NCI-H2227 treated with DMSO at 0.1 percent for 48 hours (cell line): ENCODE data around the gene ZNF423.
A peak's percentile ranks its signal among the peaks of the same experiment; 100 is the strongest.

Experiments used
- DNase-seq: peaks from one replicate; lab custom pipeline; 2025; lab: John Stamatoyannopoulos, UW

The ZNF423 gene

GRCh38 chr16:49622421-49623402 is 233.2 kb downstream of the ZNF423 start:
- DNase-seq = no peak

GRCh38 chr16:49622084-49622390 is 233.9 kb downstream of the ZNF423 start:
- no peak for DNase-seq

DNA sequence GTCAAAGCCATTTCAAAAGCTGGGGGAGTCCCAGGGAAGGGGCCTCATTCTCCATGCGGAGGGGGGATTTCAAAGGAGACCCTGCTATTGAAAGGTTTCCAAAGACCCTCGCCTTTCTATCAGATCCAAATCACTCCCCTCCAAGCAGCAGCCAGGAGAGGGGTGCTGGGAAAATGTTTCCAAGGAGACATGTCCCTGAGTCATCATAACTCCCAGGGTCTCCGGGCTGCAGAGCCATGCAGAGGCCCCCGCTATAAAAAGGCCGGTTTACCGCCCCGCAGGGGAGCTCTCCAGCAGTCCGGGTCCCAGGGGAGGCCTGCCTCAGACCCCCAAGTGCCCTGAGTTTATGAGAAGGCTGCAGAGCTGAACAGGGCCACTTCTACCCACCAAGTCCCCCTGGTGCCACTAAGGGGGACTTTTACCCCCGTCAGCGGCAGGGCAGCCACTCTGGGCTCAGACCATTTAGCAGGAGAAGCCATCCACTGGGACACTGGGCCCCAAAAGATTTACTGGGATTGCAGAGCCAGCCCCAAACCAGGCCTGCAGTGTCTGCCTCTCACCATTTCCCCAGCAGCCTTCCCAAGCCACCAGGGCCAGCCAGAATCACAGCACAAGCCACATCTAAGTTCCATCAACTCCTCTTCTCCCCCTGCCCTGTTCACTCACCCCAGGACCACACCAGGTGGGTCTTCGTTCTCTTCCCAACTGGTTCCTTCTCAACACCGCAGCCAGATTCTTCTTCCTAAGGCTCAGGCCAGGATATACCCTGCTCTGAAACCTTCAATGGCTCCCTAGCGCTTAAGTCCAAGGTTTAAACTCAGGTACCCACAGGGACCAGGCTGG is 234.4 kb downstream of the ZNF423 start:
- DNase-seq = no peak

GRCh38 chr16:49620869-49621240 is 235.1 kb downstream of the ZNF423 start:
- no peak for DNase-seq

GRCh38 chr16:49620158-49620868 is 235.6 kb downstream of the ZNF423 start:
- DNase-seq = no peak

GRCh38 chr16:49619811-49620157 is 236.1 kb downstream of the ZNF423 start:
- DNase-seq = no peak

DNA sequence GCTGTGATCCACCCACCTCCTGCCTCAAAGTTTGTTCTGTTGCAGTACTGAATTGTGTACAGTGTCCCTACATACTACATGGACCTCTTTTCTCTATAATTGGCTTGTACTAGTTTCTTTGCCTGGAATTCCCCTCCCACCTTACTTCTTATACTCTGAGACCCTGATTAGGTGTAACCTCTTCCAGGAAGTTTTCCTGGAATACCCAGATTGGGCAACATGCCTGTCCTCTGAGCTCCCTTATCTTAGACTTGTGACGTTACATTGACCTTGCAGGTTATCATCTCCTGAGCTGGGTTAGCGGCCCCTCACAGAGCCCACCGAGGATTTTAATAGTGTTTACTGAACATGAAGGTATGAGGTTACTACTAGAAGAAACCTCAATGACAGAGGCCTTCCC is 237.0 kb downstream of the ZNF423 start:
- DNase-seq = no peak

DNA sequence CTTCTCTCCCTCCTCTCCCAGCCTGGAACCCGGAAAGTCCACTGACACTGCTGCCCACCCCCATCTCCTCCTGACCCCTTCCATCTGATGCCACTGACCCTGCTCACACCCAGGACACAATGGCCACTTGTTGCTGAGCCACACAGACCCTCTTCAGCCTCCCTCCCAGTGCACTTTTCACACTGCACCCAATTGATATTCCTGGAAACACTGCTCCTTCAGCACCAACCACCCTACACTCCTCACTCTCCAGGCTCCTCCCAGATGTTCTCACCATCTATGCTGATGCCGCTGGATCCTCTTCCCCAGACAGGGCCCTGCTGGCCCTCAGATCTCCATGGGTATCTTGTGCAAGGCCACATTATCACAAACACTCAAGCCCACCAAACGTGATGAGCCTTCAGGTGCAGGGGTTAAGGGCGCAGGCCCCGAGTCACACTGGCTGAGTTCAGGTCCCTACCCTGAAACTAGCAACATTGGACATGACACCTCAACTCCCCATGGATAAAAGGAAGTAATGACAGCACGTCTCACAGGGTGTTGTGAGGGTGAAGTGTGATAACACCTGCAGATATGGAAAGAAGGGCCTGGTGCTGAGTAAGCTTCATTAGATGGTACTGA is 238.1 kb downstream of the ZNF423 start:
- no peak for DNase-seq

- no peak for DNase-seq
These were observed 238.8 kb downstream of the ZNF423 start for GRCh38 chr16:49617016-49617629.

GRCh38 chr16:49615576-49615975 is 240.3 kb downstream of the ZNF423 start:
- DNase-seq = no peak

DNA sequence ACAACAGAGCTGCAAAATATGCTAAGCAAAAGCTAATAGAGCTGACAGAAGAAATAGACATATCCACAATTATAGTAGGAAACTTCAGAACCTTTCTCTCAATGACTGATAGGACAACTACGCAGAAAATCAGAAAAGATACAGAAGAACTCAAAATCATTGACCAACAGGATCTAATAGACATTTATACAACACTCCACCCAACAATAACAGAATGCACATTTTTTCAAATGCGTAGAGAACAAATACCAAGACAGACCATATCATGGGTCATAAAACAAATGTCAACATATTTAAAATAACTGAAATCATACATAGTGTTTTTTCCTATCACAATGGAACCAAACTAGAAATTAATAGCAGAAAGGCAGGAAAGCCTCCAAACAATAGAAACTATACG is 244.9 kb downstream of the ZNF423 start:
- DNase-seq = no peak

DNA sequence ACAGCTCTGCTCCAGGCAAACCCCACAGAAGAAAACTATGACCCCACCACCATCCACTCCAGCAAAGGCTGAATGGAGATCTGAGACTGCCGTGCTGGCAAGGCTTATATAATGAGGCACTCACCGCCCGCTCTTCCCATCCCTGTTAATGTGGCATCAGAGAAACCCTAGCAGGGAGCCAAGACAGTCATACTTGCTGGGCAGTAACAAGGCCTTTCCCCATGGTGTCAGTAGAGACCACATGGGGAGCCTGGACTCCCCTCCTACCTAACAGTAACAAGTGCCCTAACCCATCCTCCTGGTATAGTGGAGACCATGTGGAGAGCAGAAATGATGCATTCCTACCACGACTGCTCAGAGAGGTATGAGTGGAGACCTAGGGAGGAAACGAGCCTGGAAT is 247.1 kb downstream of the ZNF423 start:
- DNase-seq = peak; percentile 12

DNA sequence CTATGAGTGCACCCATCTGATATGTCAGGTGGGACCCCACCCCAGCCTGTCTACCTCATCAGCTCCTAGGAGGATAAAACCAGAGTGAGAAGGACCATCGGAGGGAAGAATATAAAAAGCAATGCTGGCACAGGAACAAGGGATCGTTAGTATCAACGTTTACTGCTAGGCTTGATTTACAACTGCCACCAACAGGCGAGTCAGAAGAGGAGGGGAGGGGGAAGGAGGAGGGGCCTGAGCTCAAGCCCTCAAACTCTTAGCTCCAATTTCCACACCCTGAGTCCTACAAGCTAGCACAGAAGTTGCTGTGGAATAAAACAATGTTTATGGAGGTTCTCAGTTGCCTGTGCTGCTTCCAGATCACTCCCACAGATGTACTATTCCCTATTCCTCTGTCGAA is 247.8 kb downstream of the ZNF423 start:
- DNase-seq = no peak

GRCh38 chr16:49605536-49606254 is 250.2 kb downstream of the ZNF423 start:
- DNase-seq = no peak

DNA sequence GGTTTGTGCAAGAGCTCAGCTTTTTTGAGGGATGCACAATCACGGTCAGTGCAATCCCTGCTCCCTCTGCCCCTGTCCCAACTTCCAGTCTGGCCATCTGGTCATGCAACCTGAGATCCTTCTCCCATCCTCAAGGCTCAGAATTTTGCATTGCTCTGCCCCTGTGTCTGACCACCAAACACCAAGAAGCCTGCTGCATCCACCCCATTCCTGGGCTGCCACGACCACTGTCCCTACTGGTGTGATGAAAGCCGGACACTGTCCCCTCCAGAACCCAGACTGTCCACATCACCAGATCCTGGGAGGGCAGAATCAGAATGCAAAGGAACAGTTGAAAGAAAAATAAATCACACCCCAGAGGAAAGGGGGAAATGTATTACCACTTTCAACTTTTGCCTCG is 251.3 kb downstream of the ZNF423 start:
- DNase-seq = no peak

DNA sequence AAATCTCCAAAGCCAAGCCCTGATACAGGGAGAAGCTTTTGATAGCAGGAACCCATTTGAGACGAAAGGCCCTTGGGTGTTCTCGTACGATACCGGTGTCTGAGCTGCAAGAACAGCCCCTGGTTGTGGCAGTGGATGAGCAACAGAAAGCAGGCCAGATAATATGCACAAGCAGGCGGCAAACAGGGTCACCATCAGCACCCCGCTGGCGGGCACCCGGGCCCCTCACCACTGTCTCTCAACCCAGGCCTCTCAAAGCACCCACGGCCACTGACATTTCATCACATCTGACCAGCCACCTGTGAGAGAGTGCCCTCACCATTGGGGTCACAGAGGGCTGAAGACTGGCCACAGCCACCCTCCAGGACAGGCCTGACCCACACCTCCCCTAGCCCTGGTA is 252.0 kb downstream of the ZNF423 start:
- DNase-seq = no peak

DNA sequence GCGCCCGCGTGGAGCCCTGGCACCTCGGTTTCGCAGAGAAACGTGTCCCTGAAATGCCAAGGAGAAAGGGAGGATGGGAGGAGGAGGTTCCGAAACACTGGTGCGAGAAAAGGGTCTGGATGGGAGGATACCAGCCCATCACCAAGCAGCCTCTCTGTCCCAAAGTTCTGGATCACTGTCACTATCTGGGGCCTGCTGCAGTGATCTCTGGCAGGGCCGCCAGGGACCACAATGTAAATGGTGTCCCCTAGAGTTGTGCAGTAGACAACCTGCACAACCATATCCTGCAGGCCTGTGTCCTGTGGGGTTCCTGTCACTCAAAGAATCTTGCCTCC is 253.0 kb downstream of the ZNF423 start:
- DNase-seq = no peak

GRCh38 chr16:49602201-49602975 is 253.5 kb downstream of the ZNF423 start:
- DNase-seq = no peak

- no peak for DNase-seq
These were observed 254.3 kb downstream of the ZNF423 start for GRCh38 chr16:49601576-49601975.

- no peak for DNase-seq
These were observed 254.9 kb downstream of the ZNF423 start for GRCh38 chr16:49600976-49601375.
